IMR-90 (cell line): ENCODE results near the gene ZCCHC24.

ENCODE experiments used
- POLR2A ChIP-seq: IDR thresholded peaks from 2 replicates; pipeline ENCODE4 v1.6.1; 2012; ENCODE audit warnings: mild to moderate bottlenecking, low read depth, low read length
- TF ChIP-seq, protein P1 (sequence below): conservative IDR thresholded peaks from 2 replicates; pipeline ENCODE4 v1.5.1; 2012; ENCODE audit warnings: mild to moderate bottlenecking, low read depth, low read length, improper control_type of control experiment

DNA sequence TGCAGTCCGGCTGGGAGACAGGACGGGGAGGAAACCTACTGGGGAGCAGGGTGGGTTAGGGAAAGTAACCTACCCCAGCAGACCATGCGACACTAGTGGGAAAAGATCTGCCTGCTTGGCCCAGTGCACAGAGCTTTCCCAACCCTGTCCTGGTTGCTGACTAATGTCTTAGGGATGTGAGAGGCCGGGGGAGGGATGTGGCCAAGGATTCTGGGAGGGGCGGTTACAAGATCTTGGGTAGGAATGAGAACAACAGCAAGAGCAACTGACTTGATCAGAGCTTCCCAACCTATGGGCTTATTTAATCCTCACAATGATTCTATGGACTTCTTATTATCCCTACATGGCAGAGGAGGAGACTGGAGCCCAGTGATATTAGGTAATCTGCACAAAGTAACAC lies 42.9 kb upstream of the ZCCHC24 start:
- TF ChIP-seq, protein P1, sequence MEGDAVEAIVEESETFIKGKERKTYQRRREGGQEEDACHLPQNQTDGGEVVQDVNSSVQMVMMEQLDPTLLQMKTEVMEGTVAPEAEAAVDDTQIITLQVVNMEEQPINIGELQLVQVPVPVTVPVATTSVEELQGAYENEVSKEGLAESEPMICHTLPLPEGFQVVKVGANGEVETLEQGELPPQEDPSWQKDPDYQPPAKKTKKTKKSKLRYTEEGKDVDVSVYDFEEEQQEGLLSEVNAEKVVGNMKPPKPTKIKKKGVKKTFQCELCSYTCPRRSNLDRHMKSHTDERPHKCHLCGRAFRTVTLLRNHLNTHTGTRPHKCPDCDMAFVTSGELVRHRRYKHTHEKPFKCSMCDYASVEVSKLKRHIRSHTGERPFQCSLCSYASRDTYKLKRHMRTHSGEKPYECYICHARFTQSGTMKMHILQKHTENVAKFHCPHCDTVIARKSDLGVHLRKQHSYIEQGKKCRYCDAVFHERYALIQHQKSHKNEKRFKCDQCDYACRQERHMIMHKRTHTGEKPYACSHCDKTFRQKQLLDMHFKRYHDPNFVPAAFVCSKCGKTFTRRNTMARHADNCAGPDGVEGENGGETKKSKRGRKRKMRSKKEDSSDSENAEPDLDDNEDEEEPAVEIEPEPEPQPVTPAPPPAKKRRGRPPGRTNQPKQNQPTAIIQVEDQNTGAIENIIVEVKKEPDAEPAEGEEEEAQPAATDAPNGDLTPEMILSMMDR = no peak
- TF ChIP-seq POLR2A = no peak
